ENCODE results near the gene OLIG1.

Gene OLIG1

GRCh38 chr21:33076600-33077329 is 6.8 kb downstream of the OLIG1 start:
- H3K36me3 ChIP-seq (ENCODE audit: insufficient read depth, low read length) = no peaks in the 10 kb centered on the region
- peaks cover 18% of the 10 kb centered on the region for H3K4me1 ChIP-seq (ENCODE audit: insufficient read depth, low read length)
- no peak overlapping the region for H3K9ac ChIP-seq (ENCODE audit: low read depth, low read length)
- no peaks in the 10 kb centered on the region for H3K9me3 ChIP-seq (ENCODE audit: control insufficient read depth, insufficient read depth, low read length)

- Histone ChIP-seq H3K36me3 (ENCODE audit: insufficient read depth, low read length) (no peaks in the 10 kb centered on the region), H3K9ac (ENCODE audit: low read depth, low read length) (no peak overlapping the region), H3K9me3 (ENCODE audit: control insufficient read depth, insufficient read depth, low read length) (no peaks in the 10 kb centered on the region), H3K4me1 (ENCODE audit: insufficient read depth, low read length) (peaks cover 15% of the 10 kb centered on the region)
These were observed 9.1 kb downstream of the OLIG1 start for GRCh38 chr21:33078907-33079582.

GRCh38 chr21:33080376-33080775 is 10.4 kb downstream of the OLIG1 start:
- H3K9me3 ChIP-seq (ENCODE audit: control insufficient read depth, insufficient read depth, low read length) = no peaks in the 10 kb centered on the region
- no peaks in the 10 kb centered on the region for H3K36me3 ChIP-seq (ENCODE audit: insufficient read depth, low read length)
- no peak overlapping the region for H3K9ac ChIP-seq (ENCODE audit: low read depth, low read length)
- H3K4me1 ChIP-seq (ENCODE audit: insufficient read depth, low read length) = peaks cover 8% of the 10 kb centered on the region

GRCh38 chr21:33080776-33081175 is 10.8 kb downstream of the OLIG1 start:
- Histone ChIP-seq H3K4me1 (ENCODE audit: insufficient read depth, low read length) (peaks cover 4% of the 10 kb centered on the region), H3K36me3 (ENCODE audit: insufficient read depth, low read length) (no peaks in the 10 kb centered on the region), H3K9me3 (ENCODE audit: control insufficient read depth, insufficient read depth, low read length) (no peaks in the 10 kb centered on the region), H3K9ac (ENCODE audit: low read depth, low read length) (no peak overlapping the region)

- H3K4me1 ChIP-seq (ENCODE audit: insufficient read depth, low read length) = no peaks in the 10 kb centered on the region
These were observed 18.4 kb downstream of the OLIG1 start for GRCh38 chr21:33088384-33088783.

GRCh38 chr21:33089395-33090119 is 19.6 kb downstream of the OLIG1 start:
- no peaks in the 10 kb centered on the region for H3K36me3 ChIP-seq (ENCODE audit: insufficient read depth, low read length)
- no peaks in the 10 kb centered on the region for H3K4me1 ChIP-seq (ENCODE audit: insufficient read depth, low read length)
- H3K9me3 ChIP-seq (ENCODE audit: control insufficient read depth, insufficient read depth, low read length) = no peaks in the 10 kb centered on the region
- no peak overlapping the region for H3K9ac ChIP-seq (ENCODE audit: low read depth, low read length)

More at GRCh38 chr21:33088384-33088783, 18.4 kb downstream of the OLIG1 start:
- Histone ChIP-seq H3K9ac (ENCODE audit: low read depth, low read length) (no peak overlapping the region), H3K9me3 (ENCODE audit: control insufficient read depth, insufficient read depth, low read length) (no peaks in the 10 kb centered on the region), H3K36me3 (ENCODE audit: insufficient read depth, low read length) (no peaks in the 10 kb centered on the region)

GRCh38 chr21:33096426-33096825 is 26.5 kb downstream of the OLIG1 start:
- no peak overlapping the region for H3K9ac ChIP-seq (ENCODE audit: low read depth, low read length)
- no peaks in the 10 kb centered on the region for H3K36me3 ChIP-seq (ENCODE audit: insufficient read depth, low read length)
- H3K9me3 ChIP-seq (ENCODE audit: control insufficient read depth, insufficient read depth, low read length) = no peaks in the 10 kb centered on the region
- peaks cover 4% of the 10 kb centered on the region; the same call in 1 of the 2 replicates for H3K4me1 ChIP-seq (ENCODE audit: insufficient read depth, low read length)

- no peak overlapping the region for H3K9ac ChIP-seq (ENCODE audit: low read depth, low read length)
- peaks cover 4% of the 10 kb centered on the region; the same call in 1 of the 2 replicates for H3K9me3 ChIP-seq (ENCODE audit: control insufficient read depth, insufficient read depth, low read length)
- H3K36me3 ChIP-seq (ENCODE audit: insufficient read depth, low read length) = no peaks in the 10 kb centered on the region
- peaks cover 4% of the 10 kb centered on the region; the same call in 1 of the 2 replicates for H3K4me1 ChIP-seq (ENCODE audit: insufficient read depth, low read length)
These were observed 29.2 kb downstream of the OLIG1 start for GRCh38 chr21:33099131-33099530.

GRCh38 chr21:33101300-33101911 is 31.5 kb downstream of the OLIG1 start:
- Histone ChIP-seq H3K9ac (ENCODE audit: low read depth, low read length) (no peak overlapping the region; the same call in 1 of the 2 replicates), H3K36me3 (ENCODE audit: insufficient read depth, low read length) (no peaks in the 10 kb centered on the region), H3K4me1 (ENCODE audit: insufficient read depth, low read length) (peaks cover 14% of the 10 kb centered on the region), H3K9me3 (ENCODE audit: control insufficient read depth, insufficient read depth, low read length) (peaks cover 6% of the 10 kb centered on the region; the same call in 1 of the 2 replicates)

GRCh38 chr21:33105088-33105487 is 35.1 kb downstream of the OLIG1 start:
- H3K36me3 ChIP-seq (ENCODE audit: insufficient read depth, low read length) = no peaks in the 10 kb centered on the region
- H3K4me1 ChIP-seq (ENCODE audit: insufficient read depth, low read length) = peaks cover 17% of the 10 kb centered on the region
- no peak overlapping the region for H3K9ac ChIP-seq (ENCODE audit: low read depth, low read length)
- H3K9me3 ChIP-seq (ENCODE audit: control insufficient read depth, insufficient read depth, low read length) = peaks cover 6% of the 10 kb centered on the region; the same call in 1 of the 2 replicates

GRCh38 chr21:33108228-33108627 is 38.3 kb downstream of the OLIG1 start:
- Histone ChIP-seq H3K4me1 (ENCODE audit: insufficient read depth, low read length) (peaks cover 29% of the 10 kb centered on the region), H3K36me3 (ENCODE audit: insufficient read depth, low read length) (no peaks in the 10 kb centered on the region)

GRCh38 chr21:33109574-33110339 is 39.8 kb downstream of the OLIG1 start:
- Histone ChIP-seq H3K9ac (ENCODE audit: low read depth, low read length) (peak overlapping the region; percentile 67; the same call in 1 of the 2 replicates), H3K4me1 (ENCODE audit: insufficient read depth, low read length) (peaks cover 27% of the 10 kb centered on the region), H3K9me3 (ENCODE audit: control insufficient read depth, insufficient read depth, low read length) (no peaks in the 10 kb centered on the region), H3K36me3 (ENCODE audit: insufficient read depth, low read length) (no peaks in the 10 kb centered on the region)

More at GRCh38 chr21:33108228-33108627, 38.3 kb downstream of the OLIG1 start:
- peaks cover 6% of the 10 kb centered on the region; the same call in 1 of the 2 replicates for H3K9me3 ChIP-seq (ENCODE audit: control insufficient read depth, insufficient read depth, low read length)
- no peak overlapping the region for H3K9ac ChIP-seq (ENCODE audit: low read depth, low read length)

- Histone ChIP-seq H3K9me3 (ENCODE audit: control insufficient read depth, insufficient read depth, low read length) (no peaks in the 10 kb centered on the region), H3K9ac (ENCODE audit: low read depth, low read length) (peak overlapping the region; percentile 67; the same call in 1 of the 2 replicates), H3K4me1 (ENCODE audit: insufficient read depth, low read length) (peaks cover 22% of the 10 kb centered on the region), H3K36me3 (ENCODE audit: insufficient read depth, low read length) (no peaks in the 10 kb centered on the region)
These were observed 40.4 kb downstream of the OLIG1 start for GRCh38 chr21:33110340-33110715.
